ENCODE results near the gene ARIH1. TPM values are rescaled to one million over a fixed set of nuclear protein-coding genes. Genes with fewer than 3 reads are reported as not detected.
"Not testable (repeated sequence)": the region's sequence is repeated elsewhere in the genome, so short reads cannot be mapped to it uniquely, and the experiment has no call there.

Gene ARIH1
- total RNA-seq, 1 donor = 37.6 TPM

DNA sequence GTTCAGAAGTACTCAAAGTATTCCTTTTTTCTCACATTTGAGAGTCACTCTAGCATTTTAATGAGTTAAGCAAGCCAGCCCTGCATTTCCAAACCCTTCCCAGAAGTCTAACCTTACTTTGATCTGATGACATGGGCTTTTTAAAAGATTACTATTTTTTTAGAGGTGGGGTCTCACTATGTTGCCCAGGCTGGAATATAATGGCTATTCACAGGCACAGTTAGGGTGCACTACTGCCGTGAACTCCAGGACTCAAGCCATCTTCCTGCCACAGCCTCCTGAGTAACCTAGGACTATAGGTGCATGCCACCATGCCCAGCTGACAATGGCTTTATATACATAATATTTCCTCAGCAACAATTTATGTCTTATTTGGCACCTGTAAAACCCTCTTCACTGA is 116.3 kb downstream of the ARIH1 start:
- no peak for DNase-seq (ENCODE audit: low read depth)
- no peak overlapping the region for H3K4me3 ChIP-seq (ENCODE audit: low read depth, low read length)
- TF ChIP-seq, protein P1, sequence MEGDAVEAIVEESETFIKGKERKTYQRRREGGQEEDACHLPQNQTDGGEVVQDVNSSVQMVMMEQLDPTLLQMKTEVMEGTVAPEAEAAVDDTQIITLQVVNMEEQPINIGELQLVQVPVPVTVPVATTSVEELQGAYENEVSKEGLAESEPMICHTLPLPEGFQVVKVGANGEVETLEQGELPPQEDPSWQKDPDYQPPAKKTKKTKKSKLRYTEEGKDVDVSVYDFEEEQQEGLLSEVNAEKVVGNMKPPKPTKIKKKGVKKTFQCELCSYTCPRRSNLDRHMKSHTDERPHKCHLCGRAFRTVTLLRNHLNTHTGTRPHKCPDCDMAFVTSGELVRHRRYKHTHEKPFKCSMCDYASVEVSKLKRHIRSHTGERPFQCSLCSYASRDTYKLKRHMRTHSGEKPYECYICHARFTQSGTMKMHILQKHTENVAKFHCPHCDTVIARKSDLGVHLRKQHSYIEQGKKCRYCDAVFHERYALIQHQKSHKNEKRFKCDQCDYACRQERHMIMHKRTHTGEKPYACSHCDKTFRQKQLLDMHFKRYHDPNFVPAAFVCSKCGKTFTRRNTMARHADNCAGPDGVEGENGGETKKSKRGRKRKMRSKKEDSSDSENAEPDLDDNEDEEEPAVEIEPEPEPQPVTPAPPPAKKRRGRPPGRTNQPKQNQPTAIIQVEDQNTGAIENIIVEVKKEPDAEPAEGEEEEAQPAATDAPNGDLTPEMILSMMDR (IDR thresholded peaks at IDR 0.05; ENCODE audit: insufficient read depth, low read depth, low read length) = no peak

DNA sequence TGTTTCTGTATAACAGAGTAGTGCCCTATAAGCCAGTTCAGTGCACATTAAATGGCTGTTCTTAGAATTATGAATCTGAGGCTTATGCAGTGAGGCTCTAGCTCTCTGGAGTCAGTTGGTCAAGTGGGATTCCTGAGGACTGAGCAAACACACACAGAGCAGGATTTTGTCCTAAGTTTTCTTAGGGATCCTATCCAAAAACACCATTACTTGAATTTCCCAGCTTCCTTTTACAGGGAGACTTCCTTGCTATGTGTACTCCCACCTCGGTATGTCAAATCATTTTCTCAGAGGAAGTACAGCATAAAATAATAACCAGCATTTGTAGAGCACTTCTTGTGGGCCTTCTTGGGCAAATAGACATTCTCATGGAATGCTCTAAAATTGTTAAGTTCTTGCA is 117.2 kb downstream of the ARIH1 start:
- H3K4me3 ChIP-seq (ENCODE audit: low read depth, low read length) = no peak overlapping the region
- TF ChIP-seq, protein P1 (IDR thresholded peaks at IDR 0.05; ENCODE audit: insufficient read depth, low read depth, low read length) = no peak
- peak; percentile 21 for DNase-seq (ENCODE audit: low read depth)

DNA sequence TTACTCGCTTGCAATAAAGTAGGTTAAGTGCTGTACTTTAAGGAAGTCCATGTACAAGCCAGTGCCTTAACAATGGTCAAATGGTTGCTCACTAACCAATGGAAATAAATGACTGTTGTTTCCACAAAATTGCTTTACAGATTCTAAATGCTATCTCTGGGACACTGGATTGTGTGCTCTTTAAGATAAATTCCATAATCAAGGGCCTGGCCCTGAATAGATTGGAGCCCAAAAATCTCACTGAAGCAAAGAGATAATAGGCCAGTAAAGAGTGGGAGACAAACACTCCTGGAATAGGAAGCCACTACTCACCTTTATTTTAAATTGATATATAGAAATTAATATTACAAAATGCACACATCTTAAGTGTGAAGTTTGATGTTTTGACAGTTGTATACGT is 118.0 kb downstream of the ARIH1 start:
- DNase-seq (ENCODE audit: low read depth) = no peak
- TF ChIP-seq, protein P1 (IDR thresholded peaks at IDR 0.05; ENCODE audit: insufficient read depth, low read depth, low read length) = no peak
- no peak overlapping the region for H3K4me3 ChIP-seq (ENCODE audit: low read depth, low read length)

DNA sequence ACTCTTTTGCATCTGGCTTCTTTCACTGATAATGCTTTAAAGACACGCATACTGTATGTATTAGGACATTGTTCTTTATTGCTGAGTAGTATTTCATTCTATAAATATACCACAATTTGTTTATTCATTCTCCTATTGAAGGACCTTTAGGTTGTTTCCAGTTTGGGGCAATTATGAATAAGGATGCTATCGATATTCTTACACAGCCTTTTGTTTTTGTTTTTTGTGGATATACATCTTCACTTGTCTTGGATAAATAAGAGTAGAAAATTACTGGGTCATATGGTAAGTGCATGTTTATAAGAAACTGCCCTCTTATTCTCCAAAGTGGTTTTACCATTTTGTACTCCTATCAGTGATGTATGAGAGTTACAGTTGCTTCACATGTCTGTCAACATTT is 118.5 kb downstream of the ARIH1 start:
- TF ChIP-seq, protein P1 (IDR thresholded peaks at IDR 0.05; ENCODE audit: insufficient read depth, low read depth, low read length) = no peak
- H3K4me3 ChIP-seq (ENCODE audit: low read depth, low read length) = no peak overlapping the region
- DNase-seq (ENCODE audit: low read depth) = no peak

DNA sequence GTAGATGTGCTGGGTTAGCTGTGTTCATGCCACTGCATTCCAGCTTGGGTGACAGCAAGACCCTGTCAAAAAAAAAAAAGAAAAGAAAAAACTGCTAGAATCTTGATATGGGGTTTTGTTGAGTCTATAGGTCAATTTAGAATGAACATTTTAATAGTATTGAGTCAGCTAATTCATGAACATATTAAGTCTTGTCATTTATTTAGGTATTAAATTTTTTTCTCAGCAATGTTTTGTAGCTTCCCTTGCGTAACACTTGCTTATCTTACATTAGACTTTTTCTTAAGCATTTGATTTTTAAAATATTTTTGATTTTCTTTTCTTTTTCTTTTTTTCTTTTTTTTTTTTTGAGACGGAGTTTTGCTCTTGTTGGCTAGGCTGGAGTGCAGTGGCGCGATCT is 119.7 kb downstream of the ARIH1 start:
- no peak for DNase-seq (ENCODE audit: low read depth)
- no peak overlapping the region for H3K4me3 ChIP-seq (ENCODE audit: low read depth, low read length)
- TF ChIP-seq, protein P1 (IDR thresholded peaks at IDR 0.05; ENCODE audit: insufficient read depth, low read depth, low read length) = no peak

DNA sequence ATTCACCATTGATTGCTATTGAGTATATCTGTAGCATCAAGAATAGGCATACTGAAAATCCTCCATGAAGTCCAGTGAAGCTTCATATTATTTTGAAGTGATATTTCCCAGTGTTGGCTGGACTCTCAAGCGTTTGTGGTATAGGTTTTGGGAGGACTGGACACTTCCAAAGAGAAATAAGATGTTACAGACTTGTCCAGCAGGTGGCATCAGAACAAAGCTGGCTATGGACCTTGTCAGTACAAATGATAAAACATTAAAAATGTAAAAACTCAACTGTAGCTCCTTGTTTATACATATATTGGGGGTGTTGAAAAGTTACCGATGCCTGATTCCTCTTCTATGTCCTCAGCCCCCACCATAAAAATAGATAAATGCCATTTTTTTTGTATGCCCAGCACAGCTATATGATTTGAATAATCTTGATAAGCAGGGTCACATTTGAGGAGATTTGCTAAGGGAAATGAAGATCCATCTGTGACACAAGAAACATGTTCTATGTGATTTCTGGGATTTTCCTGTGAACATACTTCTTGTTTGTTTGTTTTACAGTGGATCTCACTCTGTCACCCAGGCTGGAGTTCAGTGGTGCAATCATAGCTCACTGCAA is 125.8 kb downstream of the ARIH1 start:
- H3K4me3 ChIP-seq (ENCODE audit: low read depth, low read length) = no peak overlapping the region
- DNase-seq (ENCODE audit: low read depth) = peak; percentile 61
- TF ChIP-seq, protein P1 (IDR thresholded peaks at IDR 0.05; ENCODE audit: insufficient read depth, low read depth, low read length) = peak; percentile 70

DNA sequence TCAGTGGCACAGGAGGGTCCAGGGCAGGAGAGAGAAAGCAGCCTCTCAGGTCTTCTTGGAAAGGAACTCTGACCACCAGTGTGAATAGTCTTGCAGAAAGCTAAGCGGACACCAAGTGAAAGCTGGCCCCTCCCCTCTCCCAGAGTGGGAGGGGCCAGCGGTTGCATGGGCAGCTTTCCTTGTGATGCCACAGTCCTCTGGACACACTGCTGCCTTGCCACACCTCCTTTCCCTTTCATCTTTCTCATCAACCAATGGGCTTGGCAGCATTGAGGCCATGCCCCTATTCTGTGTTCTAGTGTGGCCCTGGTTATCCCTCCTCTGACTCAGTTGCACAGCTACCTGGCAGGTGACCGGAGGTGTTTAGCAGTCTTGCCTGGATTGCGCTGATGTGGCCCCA is 130.7 kb downstream of the ARIH1 start:
- no peak overlapping the region for H3K4me3 ChIP-seq (ENCODE audit: low read depth, low read length)
- TF ChIP-seq, protein P1 (IDR thresholded peaks at IDR 0.05; ENCODE audit: insufficient read depth, low read depth, low read length) = no peak
- DNase-seq (ENCODE audit: low read depth) = no peak

DNA sequence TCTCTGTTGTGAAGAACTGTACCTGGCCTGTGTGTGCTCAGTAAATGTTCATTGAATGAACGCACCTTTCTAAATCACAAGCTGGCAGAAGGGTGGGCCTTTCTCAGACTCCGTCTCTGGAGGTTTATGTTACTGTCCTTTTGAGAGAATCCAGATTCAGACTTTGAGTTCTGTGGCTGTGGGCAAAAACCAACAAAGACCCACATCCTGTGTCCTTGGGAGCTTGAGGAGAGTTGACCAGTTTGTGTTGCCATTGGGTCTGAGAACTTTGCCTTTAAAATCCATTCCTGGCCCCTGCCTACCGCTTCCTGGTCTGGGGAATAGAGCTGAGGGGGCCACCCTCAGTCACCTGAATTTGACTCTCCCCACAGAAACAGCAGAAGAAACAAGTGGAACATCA is 134.0 kb downstream of the ARIH1 start:
- DNase-seq (ENCODE audit: low read depth); H3K4me3 ChIP-seq (ENCODE audit: low read depth, low read length): not testable (repeated sequence)
